ENCODE measurements around the gene NODAL. TPM values are rescaled to one million over a fixed set of nuclear protein-coding genes. Genes with fewer than 3 reads are reported as not detected.

NODAL gene
- total and polyA plus RNA-seq, 2 of the 4 experiments (the other 2 are of a cell fraction) = not detected

DNA sequence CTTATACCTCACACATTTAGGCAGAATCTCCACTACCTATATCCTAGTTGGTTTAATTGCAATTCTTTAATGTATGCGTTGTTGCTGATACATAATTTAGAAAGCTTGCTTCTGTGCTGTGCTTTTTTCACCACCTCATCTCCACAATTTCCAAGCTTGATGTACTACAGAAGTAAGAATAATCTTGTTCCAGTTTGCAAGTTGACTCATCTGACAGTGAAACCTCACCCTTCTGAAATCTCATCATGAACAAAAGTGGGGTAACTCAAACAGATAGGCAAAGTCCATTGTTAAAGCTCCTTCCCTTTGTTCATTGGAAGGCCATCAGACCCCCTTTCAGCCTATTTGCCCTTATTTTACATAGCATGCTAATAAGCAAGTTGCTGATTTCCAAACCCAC, 23.9 kb downstream of the NODAL start:
- dilution Hi-C loops (cut with HindIII; ENCODE audit: low sequenced_read_pairs, unreplicated experiment) = no loop called here
- no CpG with 5 or more reads among the region's 1 CpG for WGBS, 2 experiments (ENCODE audit: extremely low coverage in 2 of 2, insufficient read length in 1 of 2)
- Histone ChIP-seq H2BK15ac (ENCODE audit: low read depth, low read length) (no peak overlapping the region), H3K4me1 (ENCODE audit: control insufficient read depth, insufficient read depth, low read length) (peaks cover 8% of the 10 kb centered on the region), H3K14ac (replicated peaks; ENCODE audit: low read depth, low read length) (no peak overlapping the region; the same call in 1 of the 2 replicates), H3K56ac (ENCODE audit: extremely low read depth, insufficient read depth, low read length) (no peak overlapping the region), H3K27ac (ENCODE audit: insufficient read depth, low read length) (no peak overlapping the region; the same call in 1 of the 2 replicates), H2BK5ac (ENCODE audit: low read depth, low read length, poor library complexity, severe bottlenecking) (peak overlapping the region; percentile 73), H3K4ac (ENCODE audit: low read depth, low read length) (no peak overlapping the region; the same call in 1 of the 2 replicates), H2AFZ (replicated peaks; ENCODE audit: low read length, poor library complexity) (no peak overlapping the region), H3K27me3 (ENCODE audit: control insufficient read depth, insufficient read depth, low read length) (no peaks in the 10 kb centered on the region), H3K4me3 (ENCODE audit: insufficient read depth, low read depth, low read length) (no peak overlapping the region), H4K20me1 (ENCODE audit: insufficient read depth, low read length) (peaks cover 44% of the 10 kb centered on the region), H2BK20ac (ENCODE audit: low read depth, low read length) (no peak overlapping the region), H3K36me3 (ENCODE audit: control insufficient read depth, insufficient read depth, low read length) (peaks cover 21% of the 10 kb centered on the region), H4K8ac (ENCODE audit: low read depth in 2 of 2, low read length in 2 of 2) (no peak overlapping the region), H2AK5ac (ENCODE audit: low read depth, low read length) (no peak overlapping the region), H3K23ac (ENCODE audit: low read depth, low read length) (peak overlapping the region; percentile 19; the same call in 1 of the 2 replicates), H2BK120ac (ENCODE audit: low read depth, low read length) (peak overlapping the region; percentile 32; the same call in 1 of the 2 replicates), H3K79me1 (ENCODE audit: low read depth in 1 of 2, low read length in 2 of 2) (peaks cover 21 to 73% of the 10 kb centered on the region in 2 experiments), H3K9me1 (ENCODE audit: insufficient read depth, low read length) (peaks cover 22% of the 10 kb centered on the region), H3K9ac (ENCODE audit: low read depth, low read length) (no peak overlapping the region), H2AK9ac (replicated peaks; ENCODE audit: low read depth, low read length, poor library complexity) (no peak overlapping the region), H4K91ac (ENCODE audit: insufficient read depth, low read depth, low read length) (no peak overlapping the region), H3K18ac (ENCODE audit: low read depth, low read length) (peak overlapping the region; percentile 50; the same call in 1 of the 2 replicates), H4K5ac (ENCODE audit: low read depth, low read length) (no peak overlapping the region), H3K9me3 (ENCODE audit: control insufficient read depth, insufficient read depth, low read length) (no peaks in the 10 kb centered on the region), H3K4me2 (ENCODE audit: low read depth, low read length) (peak overlapping the region; percentile 3; the same call in 1 of the 2 replicates)
- BruUV-seq (replicated peaks) = no TSS peak
- in situ Hi-C loops (cut with MboI; ENCODE audit: low sequenced_read_pairs) = no loop called here
- ATAC-seq (ENCODE audit: low read depth) (no peak), DNase-seq (peak; percentile 52)
- ChIA-PET POLR2A (ENCODE audit: unreplicated experiment) (interaction anchor here (1.2 kb wide), 1 partner anchor 14 kb away, joined by 5 read pairs; the partner anchor contains the start of gene EIF4EBP2), CTCF (interaction anchor here (0.8 kb wide), 1 partner anchor 13 kb away, joined by 3 read pairs; no protein-coding TSS in a partner anchor)
- TF ChIP-seq MXI1 (IDR thresholded peaks at IDR 0.05; ENCODE audit: borderline replicate concordance, low read depth, low read length) = no peak
- no peak for TF ChIP-seq MAZ (IDR thresholded peaks at IDR 0.05; ENCODE audit: borderline replicate concordance, low read depth, low read length)
- TF ChIP-seq, protein P1, sequence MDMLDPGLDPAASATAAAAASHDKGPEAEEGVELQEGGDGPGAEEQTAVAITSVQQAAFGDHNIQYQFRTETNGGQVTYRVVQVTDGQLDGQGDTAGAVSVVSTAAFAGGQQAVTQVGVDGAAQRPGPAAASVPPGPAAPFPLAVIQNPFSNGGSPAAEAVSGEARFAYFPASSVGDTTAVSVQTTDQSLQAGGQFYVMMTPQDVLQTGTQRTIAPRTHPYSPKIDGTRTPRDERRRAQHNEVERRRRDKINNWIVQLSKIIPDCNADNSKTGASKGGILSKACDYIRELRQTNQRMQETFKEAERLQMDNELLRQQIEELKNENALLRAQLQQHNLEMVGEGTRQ (IDR thresholded peaks at IDR 0.05; ENCODE audit: low read depth, low read length) = no peak
- TF ChIP-seq SMC3 (IDR thresholded peaks at IDR 0.05; ENCODE audit: low read depth, low read length) = no peak
- intact Hi-C loops (cut with micrococcal nuclease) = no loop called here

Measured in IMR-90 (cell line).